GM12873 (cell line): ENCODE data around the gene NLGN1.

Experiments used
- CTCF ChIP-seq: IDR thresholded peaks from 2 replicates; pipeline ENCODE4 v1.5.1; 2012; ENCODE audit warnings: low read depth, mild to moderate bottlenecking, moderate library complexity, low read length, control low read depth; ENCODE audit not compliant: insufficient read depth; ENCODE audit errors: missing control alignments

NLGN1 gene

GRCh38 chr3:173685456-173685855 is 287.9 kb downstream of the NLGN1 start:
- TF ChIP-seq CTCF, result no peak

GRCh38 chr3:173688216-173688842 is 290.8 kb downstream of the NLGN1 start:
- no peak for TF ChIP-seq CTCF

GRCh38 chr3:173690542-173691180 is 293.1 kb downstream of the NLGN1 start:
- TF ChIP-seq CTCF, result no peak

GRCh38 chr3:173699353-173699752 is 301.8 kb downstream of the NLGN1 start:
- no peak for TF ChIP-seq CTCF

- no peak for TF ChIP-seq CTCF
Observed at GRCh38 chr3:173700336-173700735, 302.8 kb downstream of the NLGN1 start.

GRCh38 chr3:173702561-173702960 is 305.0 kb downstream of the NLGN1 start:
- no peak for TF ChIP-seq CTCF

GRCh38 chr3:173703771-173704170 is 306.2 kb downstream of the NLGN1 start:
- TF ChIP-seq CTCF, result no peak
